HUDEP-2 (cell line): ENCODE results near the gene PTGER1.
A peak's percentile ranks its signal among the peaks of the same experiment; 100 is the strongest.

Source experiments
- DNase-seq, 76 experiments: peaks; one replicate each; lab custom pipeline; 2025; ENCODE audit not compliant: unreplicated experiment in 76 of 76; lab: John Stamatoyannopoulos, UW

Gene PTGER1

DNA sequence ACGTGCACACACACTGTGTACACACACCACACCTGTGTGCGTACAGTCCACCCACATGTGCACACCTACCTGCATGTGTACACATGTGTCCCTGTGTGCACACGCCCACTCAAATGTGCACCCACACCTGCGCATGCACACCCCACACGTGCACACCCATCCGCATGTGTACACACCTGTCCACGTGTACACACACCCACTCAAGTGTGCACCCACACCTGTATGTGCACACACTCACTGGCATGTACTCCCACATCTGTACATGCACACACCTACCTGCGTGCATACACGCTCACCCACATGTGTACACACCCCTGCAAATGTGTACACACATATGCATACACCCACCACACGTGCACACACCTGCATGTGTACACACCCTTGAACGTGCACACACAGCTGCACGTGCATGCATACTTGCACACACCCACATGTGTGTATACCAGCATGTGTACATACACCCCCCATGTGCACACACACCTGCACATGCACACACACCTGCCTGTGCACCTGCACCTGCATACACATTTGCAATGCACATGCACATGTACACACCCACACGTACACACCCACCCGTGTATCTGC lies 31.4 kb downstream of the PTGER1 start:
- DNase-seq, result no peak

DNA sequence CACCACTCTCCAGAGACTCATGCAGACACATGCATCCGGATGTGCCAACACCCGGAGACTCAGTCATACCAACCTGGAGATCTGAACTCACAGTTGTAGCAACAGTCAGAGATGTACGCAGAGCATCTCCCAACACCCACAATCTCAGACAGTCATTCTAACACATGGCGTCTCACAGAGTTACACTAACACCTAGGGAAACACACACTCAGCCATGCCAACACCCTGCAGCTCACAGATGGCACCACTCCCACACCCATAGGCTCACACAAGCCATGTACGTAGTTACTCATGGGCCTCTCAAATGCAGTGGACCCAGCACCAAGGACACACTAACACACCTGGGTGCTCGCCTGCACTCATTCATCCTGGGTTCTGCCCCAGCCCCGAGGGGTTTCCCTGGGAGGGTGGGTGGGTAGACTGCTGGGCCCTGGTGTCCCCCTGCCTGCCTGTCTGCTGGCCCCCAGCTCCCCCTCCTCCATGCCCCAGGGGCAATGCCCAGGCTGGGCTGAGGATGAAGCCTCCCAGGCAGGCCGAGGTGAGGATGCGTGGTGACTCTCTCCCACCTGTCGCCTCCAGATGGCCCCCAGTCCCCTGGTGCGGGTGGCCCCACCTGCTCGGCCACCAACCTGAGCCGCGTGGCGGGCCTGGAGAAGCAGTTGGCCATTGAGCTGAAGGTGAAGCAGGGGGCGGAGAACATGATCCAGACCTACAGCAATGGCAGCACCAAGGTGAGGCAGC lies 32.1 kb downstream of the PTGER1 start:
- no peak for DNase-seq

DNA sequence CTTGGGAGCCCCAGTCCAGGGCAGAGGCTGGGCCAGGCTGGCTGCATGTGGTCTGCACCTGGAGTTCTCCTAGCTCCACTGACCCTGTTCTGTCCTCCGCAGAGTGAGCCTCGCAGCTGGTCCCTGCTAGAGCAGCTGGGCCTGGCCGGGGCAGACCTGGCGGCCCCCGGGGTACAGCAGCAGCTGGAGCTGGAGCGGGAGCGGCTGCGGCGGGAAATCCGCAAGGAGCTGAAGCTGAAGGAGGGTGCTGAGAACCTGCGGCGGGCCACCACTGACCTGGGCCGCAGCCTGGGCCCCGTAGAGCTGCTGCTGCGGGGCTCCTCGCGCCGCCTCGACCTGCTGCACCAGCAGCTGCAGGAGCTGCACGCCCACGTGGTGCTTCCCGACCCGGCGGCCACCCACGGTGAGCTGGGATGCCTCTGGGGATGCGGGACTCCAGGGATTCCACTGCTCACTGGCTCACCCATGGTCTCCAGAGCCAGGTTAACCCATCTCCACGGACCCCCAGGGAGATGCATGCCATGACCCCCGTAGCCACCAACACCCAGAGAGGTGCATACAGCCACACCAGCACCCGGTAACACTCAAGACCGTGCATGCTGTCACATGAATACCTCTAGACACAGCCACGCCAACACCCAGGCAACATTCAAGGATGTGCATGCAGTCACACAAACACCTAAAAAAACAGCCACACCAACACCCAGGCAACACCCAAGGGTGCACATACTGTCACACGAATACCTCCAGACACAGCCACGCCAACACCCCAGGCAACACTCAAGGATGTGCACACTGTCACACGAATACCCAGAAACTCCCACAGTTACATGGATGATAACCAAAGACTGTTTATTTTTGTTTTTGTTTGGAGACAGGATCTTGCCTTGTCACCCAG lies 33.9 kb downstream of the PTGER1 start:
- DNase-seq, result no peak

DNA sequence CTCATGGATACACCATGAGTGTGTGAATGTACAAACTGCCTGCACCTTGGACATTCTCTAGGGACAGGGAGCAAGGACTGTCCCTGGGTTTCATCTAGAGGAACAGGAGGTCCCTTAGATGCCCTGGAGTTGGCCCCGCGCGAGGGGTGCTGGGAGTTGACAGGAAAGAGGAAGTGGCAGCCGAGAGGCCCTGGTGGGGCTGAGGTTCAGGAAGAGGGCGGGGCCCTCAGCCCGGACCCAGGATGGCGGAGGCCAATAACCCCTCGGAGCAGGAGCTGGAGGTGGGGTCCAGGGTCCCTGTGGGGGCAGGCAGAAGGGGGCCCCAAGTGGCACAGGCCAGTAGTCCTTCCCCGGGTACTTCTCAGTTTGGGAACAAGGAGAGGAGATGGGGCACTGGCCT lies 35.1 kb downstream of the PTGER1 start:
- peak in 68 of 76 experiments; percentile 17 to 88 (median 72) for DNase-seq

DNA sequence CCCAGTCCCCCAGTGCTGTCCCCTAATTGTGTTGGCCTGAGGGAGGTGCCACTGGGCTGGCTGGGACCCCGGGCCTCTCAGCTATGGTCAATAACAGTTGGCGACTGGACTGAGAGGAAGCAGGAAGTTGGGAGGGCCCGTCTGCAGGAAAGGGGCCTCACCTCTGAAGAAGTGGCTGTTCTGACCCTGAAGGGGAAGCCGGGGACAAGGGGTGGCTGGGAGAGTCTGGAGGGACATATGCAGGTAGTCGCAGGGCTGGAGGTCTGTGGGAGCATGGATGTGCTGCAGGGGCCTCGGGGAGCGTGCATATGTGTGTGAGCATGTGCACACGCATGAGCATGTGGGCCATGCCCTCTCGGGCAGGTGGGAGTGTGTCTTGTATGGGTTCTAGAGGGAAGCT lies 36.1 kb downstream of the PTGER1 start:
- DNase-seq, result no peak

DNA sequence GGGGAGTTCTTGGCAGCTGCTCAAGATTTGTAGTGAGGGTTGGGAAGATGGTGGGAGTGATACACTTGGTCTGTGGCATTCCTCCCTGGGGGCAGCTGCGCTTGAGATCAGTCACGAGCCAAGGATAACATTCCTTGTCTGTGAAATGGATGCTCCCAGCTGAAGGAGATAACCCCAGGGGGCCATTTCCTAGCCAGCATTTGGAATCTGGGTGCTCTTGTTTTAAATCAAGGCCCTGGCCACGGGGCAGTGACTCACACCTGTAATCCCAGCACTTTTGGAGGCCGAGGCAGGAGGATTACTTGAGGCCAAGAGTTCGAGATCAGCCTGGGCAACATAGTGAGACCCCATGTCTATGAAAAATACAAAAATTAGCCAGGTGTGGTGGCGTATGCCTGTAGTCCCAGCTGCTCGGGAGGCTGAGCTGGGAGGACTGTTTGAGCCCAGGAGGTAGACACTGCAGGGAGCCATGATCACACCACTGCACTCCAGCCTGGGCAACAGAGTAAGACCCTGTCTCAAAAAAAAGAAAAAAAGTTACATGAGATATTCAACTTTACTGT lies 37.5 kb downstream of the PTGER1 start:
- no peak for DNase-seq

DNA sequence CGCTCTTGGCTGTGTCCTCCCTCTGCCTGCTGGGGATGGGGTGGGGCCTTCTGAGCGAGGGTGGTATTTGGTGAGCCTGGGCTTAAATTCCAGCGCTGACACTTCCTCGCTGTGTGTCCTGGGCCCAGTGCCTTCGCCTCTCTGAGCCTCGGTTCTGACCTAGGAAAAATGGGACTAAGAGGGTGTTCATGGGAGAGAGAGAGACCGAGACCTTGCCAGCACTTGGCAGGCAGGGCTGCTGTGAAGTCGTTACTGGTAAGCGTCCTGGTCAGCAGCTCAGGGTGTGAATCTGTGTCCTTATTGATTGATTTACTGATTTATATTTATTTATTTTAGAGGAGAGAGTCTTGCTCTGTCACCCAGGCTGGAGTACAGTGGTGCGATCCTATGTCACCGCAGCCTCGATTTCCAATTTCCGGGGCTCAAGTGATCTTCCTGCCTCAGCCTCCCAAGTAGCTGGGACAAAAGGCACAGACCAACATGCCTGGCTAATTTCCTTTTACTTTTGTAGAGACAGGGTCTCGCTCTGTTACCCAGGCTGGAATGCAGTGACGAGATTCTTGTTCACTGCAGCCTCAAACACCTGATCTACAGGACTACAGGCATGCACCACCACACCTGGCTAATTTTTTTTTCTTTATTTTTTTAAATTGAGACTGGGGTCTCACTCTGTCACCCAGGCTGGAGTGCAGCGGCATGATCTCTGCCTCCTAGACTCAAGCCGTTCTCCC lies 39.7 kb downstream of the PTGER1 start:
- DNase-seq, result peak in 1 of 76 experiments; percentile 22

DNA sequence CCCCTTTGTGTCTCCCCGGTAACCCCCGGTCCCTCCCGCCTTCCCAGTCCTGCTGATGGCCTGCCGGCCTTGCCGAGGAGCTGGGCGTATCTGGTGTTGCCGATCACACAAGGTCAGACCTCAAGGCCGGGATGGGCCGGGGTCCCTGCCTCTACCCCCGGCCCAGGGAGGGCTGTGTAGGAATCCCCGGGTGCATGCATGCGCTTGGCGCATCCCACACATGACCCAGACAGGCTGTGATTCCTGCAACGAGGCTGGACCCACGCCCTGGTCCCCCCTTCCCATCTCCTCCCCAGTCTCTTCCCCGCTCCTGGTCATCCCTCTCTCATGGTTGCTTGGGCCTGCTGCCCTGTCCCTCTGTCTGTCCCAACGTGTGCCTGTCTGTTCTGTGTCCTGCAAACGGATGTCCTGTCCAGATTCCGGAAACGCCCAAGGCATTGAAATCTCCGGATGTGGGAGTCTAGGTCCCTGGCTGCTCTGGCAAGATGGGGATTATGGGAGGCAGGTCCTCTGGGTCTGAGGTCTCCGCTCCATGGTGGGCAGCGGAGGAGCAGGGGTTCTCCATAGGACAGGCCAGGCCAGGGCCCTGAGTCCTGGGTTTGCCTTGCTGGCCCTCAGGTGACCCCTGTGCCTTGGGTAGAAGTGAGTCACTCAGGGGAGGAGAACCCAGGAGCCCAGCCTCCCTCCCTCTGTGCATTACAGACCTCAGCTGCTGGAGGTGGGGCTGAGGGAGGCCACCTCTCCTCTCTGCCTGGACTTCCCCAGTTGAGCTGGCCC lies 40.4 kb downstream of the PTGER1 start:
- peak in 58 of 76 experiments; percentile 16 to 85 (median 51) for DNase-seq

DNA sequence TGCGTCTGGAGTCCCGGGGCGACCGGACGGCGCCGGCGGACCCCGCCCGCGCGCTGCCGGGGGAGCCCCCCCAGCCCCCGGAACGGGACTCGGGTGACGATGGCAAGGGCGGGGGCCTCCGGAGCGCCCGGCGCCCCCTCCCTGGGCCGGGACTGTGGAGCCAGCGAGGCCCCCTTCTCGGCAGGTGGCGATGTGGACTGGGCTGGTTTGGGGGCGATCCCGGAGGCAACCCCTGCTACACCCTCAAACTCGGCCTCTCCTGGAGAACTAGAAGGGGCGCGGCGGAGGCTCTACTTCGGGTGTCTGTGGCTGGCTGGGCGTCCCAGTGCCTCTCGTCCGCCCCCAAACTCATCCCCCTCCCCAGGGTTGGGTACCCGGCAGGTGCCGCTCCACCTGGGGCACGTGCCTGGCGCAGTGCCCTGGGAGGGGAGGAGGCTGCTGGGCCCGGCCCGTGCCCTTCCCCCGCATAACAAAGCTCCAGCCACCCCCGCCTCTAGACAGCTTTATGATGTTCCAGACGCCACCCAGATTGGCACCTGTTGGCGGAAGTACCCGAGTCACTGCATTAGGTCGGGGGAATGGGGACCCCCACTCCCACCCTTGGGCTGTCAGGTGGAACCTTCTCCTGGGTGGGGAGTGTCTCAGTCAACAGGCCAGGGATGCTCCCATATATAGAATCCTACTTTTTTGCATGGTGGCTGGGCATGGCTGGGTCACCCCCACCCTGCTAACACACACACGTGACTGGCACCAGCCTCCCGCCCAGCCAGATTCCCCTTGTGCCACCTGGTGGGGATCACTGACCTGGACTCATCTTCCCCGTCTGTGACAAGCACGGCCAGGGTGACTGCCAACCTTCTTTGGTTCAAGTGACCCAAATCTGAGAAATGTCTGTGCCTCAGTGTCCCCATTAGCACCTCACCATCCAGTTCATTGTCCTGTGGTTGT lies 41.3 kb downstream of the PTGER1 start:
- DNase-seq, result peak in 28 of 76 experiments; percentile 3 to 62 (median 30)

DNA sequence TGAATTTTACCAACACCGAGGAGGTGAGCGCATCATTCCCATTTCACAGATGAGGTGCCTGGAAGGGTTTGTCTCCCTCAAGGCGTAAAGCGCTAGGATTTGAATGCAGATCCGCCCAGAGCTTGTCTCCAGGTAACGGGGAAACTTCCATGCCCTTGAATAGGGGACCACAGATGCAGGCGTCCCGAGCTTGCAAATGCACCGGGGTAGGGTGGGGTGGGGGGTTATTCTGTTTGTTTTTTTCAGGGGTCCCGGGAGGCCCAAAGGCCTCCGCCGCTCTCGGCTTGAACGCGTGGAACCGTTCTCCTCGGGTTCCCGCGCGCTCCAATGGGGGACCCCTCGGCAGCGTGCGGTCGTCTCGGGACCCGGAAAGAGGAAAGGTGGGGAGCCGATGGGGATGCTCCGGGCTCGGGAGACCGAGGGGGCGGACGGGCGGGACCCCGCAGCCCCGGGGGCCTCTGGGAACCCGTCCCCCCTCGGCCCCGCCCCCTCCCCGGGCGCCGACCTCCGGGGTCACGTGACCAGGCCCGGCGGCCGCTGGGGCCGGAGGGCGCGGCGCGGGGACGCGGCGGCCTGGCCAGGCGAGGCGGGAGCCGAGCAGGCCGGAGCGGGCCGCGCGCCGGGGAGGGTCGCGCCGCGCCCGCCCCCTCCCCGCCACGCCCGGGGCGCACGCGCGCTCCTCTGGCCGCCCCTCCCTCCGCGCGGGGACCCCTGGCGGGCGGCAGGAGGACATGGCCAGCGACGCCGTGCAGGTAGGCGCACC lies 42.2 kb downstream of the PTGER1 start, which contains the start of gene PKN1:
Gene PKN1, plus strand, starts transcription at position 516 of the 763 bp plus-strand sequence. Its CDS starts 216 bp downstream, at position 732.
- peak in 40 of 76 experiments; percentile 12 to 72 (median 44) for DNase-seq

DNA sequence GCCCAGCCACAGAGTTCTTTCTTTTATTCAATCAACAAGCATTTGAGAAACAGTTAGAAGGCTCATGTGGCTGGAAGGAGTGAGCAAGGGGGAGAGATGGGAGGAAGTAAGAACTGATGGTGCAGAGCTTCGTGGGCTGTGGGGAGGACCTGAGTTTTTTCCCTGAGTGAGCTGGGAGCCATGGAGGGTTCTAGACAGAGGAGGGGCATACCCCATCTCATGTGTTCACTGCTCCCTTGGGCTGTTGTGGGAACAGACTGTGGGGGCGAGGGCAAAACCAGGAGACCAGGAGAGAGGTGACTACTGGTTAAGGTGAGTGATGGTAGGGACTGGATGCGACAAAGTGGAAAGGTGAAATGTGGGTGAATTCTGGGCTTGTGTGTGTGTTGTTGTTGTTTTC lies 44.4 kb downstream of the PTGER1 start:
- no peak for DNase-seq

DNA sequence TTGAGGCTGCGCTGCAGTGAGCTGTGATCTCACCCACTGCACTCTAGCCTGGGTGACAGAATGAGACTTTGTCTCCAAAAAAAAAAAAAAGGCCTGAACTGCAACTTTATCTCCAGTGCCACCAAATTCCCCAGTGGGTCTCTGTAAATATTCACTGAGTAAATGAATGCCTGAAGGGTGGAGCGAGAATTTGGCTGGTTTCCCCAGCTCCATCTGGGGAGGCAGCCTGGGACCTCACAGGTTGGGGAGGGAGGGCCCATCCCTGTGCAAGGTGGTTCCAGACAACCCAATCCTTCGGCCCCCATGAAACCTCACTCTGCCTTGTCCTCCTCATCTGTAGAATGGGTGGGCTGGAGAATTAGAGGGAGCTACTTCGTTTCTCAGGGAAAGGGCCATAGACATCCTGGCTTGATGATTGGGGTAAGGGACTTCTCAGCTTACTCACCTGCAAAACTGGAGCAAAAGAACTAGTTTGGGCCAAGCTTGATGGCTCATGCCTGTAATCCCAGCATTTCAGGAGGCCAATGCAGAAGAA lies 46.2 kb downstream of the PTGER1 start:
- no peak for DNase-seq

DNA sequence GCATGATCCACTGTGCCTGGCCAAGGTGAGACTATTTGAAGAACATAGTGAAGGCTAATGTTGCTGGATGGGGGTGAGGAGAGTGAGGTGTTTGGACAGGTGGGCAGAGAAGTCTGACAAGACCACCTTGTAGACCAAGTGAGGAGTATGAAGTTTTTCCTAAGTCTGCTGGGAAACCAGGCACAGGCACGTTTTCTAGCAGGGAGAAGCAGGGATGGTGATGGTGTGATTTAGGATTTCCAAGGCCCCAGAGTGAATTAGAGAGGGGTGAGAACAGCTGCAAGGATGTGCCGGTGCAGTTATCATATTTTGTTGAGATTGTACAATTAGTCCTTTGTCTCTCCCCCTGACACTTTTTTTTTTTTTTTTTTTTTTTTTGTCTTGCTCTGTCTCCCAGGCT lies 47.7 kb downstream of the PTGER1 start:
- DNase-seq, result no peak

DNA sequence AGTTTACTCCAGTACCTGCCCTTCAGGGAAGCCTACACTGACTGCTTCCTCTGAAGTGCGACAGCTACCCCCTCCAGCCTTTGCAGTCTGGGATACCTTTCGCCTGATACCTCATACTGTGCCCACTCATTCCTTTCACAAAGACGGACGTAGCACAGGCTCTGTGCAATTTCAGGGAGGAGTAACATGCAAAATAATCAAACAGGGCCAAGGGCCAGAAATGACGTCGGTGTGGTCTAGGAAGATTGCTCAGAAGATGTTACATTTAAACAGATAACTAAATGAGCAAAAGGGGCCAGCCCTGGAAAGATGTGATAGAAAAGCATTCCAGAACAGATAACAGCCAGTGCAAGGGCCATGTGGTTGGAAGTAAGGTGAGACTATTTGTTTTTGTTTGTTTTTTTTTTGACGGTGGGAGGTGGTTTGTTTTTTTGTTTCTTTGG lies 49.4 kb downstream of the PTGER1 start:
- peak in 65 of 76 experiments; percentile 27 to 83 (median 64) for DNase-seq
